Activated CD8-positive, alpha-beta T cell treated with anti-CD3 and anti-CD28 coated beads for 36 hours (primary cell): Measurements from ENCODE around the gene IQUB. TPM values are rescaled to one million over a fixed set of nuclear protein-coding genes. Genes with fewer than 3 reads are reported as not detected.
"Not testable (repeated sequence)": the region's sequence is repeated elsewhere in the genome, so short reads cannot be mapped to it uniquely, and the experiment has no call there.

Experiments used
- ATAC-seq: fragments of 200-7000 bp; cut with Tn5 transposase; one replicate; pipeline ENCODE4 v1.10.0; 2021; ENCODE audit warnings: mild to moderate bottlenecking, moderate library complexity
- CTCF ChIA-PET: fragments of 350-600 bp; sonication (Branson Sonifier 250); formaldehyde crosslinking; loops from one replicate; lab custom pipeline; 2021; ENCODE audit warnings: antibody characterized with exemption; lab: Charles Lee
- POLR2A ChIA-PET: fragments of 350-600 bp; sonication (Branson Sonifier 250); formaldehyde crosslinking; loops from one replicate; lab custom pipeline; 2021; ENCODE audit warnings: antibody characterized with exemption; lab: Charles Lee
- DNase-seq: peaks from one replicate; pipeline ENCODE4 v3.0.0-alpha.2; 2020
- H3K27ac Mint-ChIP-seq: one replicate; pipeline ENCODE4 v1.8.0; 2021; ENCODE audit warnings: mild to moderate bottlenecking, mixed read lengths
- H3K27me3 Mint-ChIP-seq: one replicate; pipeline ENCODE4 v1.8.0; 2021; ENCODE audit warnings: mixed read lengths
- H3K36me3 Mint-ChIP-seq: one replicate; pipeline ENCODE4 v1.8.0; 2021; ENCODE audit warnings: low read depth, mixed read lengths
- H3K4me1 Mint-ChIP-seq: one replicate; pipeline ENCODE4 v1.8.0; 2021; ENCODE audit warnings: low read depth, mixed read lengths
- H3K4me3 Mint-ChIP-seq: one replicate; pipeline ENCODE4 v1.8.0; 2021; ENCODE audit warnings: mild to moderate bottlenecking, moderate library complexity, mixed read lengths
- H3K9me3 Mint-ChIP-seq: one replicate; pipeline ENCODE4 v1.8.0; 2021; ENCODE audit warnings: mixed read lengths
- intact Hi-C: fragments of 100-400 bp; cut with micrococcal nuclease; formaldehyde crosslinking; loops from one replicate; pipeline ENCODE4 v1.10.0; 2022
- total RNA-seq, 2 experiments: library from RNA; stranded (reverse); gene quantifications; one replicate each; pipeline ENCODE4 v1.2.3, GENCODE V29; 2021
- TF ChIP-seq, protein P1 (sequence below): fragments of 200-600 bp; IDR thresholded peaks from one replicate; pipeline ENCODE4 v1.8.0; 2022; ENCODE audit warnings: antibody characterized with exemption, mild to moderate bottlenecking

The IQUB gene
- total RNA-seq, 2 experiments from 2014 or later: 0.09 TPM; not detected in 1

GRCh38 chr7:123480107-123480506 is 54.3 kb downstream of the IQUB start:
- intact Hi-C loops: no loop called here
- Mint-ChIP-seq H3K36me3 (no peaks in the 10 kb centered on the region), H3K27ac (no peak overlapping the region), H3K4me3 (no peak overlapping the region), H3K27me3 (peaks cover 16% of the 10 kb centered on the region), H3K4me1 (no peaks in the 10 kb centered on the region), H3K9me3 (peaks cover 2% of the 10 kb centered on the region)
- TF ChIP-seq, protein P1, sequence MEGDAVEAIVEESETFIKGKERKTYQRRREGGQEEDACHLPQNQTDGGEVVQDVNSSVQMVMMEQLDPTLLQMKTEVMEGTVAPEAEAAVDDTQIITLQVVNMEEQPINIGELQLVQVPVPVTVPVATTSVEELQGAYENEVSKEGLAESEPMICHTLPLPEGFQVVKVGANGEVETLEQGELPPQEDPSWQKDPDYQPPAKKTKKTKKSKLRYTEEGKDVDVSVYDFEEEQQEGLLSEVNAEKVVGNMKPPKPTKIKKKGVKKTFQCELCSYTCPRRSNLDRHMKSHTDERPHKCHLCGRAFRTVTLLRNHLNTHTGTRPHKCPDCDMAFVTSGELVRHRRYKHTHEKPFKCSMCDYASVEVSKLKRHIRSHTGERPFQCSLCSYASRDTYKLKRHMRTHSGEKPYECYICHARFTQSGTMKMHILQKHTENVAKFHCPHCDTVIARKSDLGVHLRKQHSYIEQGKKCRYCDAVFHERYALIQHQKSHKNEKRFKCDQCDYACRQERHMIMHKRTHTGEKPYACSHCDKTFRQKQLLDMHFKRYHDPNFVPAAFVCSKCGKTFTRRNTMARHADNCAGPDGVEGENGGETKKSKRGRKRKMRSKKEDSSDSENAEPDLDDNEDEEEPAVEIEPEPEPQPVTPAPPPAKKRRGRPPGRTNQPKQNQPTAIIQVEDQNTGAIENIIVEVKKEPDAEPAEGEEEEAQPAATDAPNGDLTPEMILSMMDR: no peak
- ChIA-PET CTCF (no interaction called here), POLR2A (no interaction called here)
- no peak for ATAC-seq
- no peak for DNase-seq

DNA sequence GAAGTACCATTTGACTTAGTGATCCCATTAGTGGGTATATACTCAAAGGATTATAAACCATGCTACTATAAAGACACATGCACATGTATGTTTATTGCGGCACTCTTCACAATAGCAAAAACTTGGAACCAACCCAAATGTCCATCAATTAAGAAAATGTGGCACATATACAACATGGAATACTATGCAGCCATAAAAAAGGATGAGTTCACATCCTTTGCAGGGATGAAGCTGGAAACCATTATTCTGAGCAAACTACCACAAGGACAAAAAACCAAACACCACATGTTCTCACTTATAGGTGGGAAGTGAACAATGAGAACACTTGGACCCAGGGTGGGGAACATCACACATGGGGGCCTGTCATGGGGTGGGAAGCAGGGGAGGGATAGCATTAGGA is 56.3 kb downstream of the IQUB start:
- POLR2A ChIA-PET, ATAC-seq, H3K9me3 Mint-ChIP-seq, H3K4me1 Mint-ChIP-seq, DNase-seq, H3K36me3 Mint-ChIP-seq, H3K27ac Mint-ChIP-seq, CTCF ChIA-PET, H3K4me3 Mint-ChIP-seq, intact Hi-C loops: not testable (repeated sequence)
- peaks cover 13% of the 10 kb centered on the region for H3K27me3 Mint-ChIP-seq

GRCh38 chr7:123472750-123473445 is 61.5 kb downstream of the IQUB start:
- intact Hi-C loops: no loop called here
- Mint-ChIP-seq H3K4me3 (no peak overlapping the region), H3K4me1 (no peaks in the 10 kb centered on the region), H3K36me3 (no peaks in the 10 kb centered on the region), H3K27me3 (peaks cover 13% of the 10 kb centered on the region), H3K9me3 (peaks cover 2% of the 10 kb centered on the region), H3K27ac (no peak overlapping the region)
- TF ChIP-seq, protein P1: no peak
- no peak for ATAC-seq
- ChIA-PET CTCF (no interaction called here), POLR2A (no interaction called here)
- no peak for DNase-seq

DNA sequence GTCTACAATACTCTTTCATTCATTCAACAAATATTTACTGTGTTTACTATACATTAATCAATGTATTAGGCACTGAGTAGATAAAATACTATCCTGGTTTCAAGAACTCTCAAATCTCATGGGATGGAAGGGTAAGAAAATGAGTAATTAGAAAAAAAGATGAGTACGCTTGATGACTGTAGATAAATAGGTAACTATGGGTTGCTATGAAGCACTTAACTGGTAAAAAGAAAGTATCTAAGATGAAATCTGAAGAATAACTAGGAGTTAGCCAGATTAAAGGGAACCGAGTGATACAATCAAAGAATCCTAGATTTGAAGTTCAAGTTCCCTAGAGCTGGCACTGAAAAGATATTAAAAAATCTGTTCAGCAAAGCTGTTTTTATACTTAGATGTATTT is 62.1 kb downstream of the IQUB start:
- intact Hi-C loops: no loop called here
- no peaks in the 10 kb centered on the region for H3K36me3 Mint-ChIP-seq
- DNase-seq (no peak), ATAC-seq (no peak)
- no peak overlapping the region for H3K4me3 Mint-ChIP-seq
- no peak overlapping the region for H3K27ac Mint-ChIP-seq
- ChIA-PET CTCF (no interaction called here), POLR2A (no interaction called here)
- H3K9me3 Mint-ChIP-seq: no peaks in the 10 kb centered on the region
- H3K27me3 Mint-ChIP-seq: peaks cover 10% of the 10 kb centered on the region
- TF ChIP-seq, protein P1: no peak
- H3K4me1 Mint-ChIP-seq: no peaks in the 10 kb centered on the region

DNA sequence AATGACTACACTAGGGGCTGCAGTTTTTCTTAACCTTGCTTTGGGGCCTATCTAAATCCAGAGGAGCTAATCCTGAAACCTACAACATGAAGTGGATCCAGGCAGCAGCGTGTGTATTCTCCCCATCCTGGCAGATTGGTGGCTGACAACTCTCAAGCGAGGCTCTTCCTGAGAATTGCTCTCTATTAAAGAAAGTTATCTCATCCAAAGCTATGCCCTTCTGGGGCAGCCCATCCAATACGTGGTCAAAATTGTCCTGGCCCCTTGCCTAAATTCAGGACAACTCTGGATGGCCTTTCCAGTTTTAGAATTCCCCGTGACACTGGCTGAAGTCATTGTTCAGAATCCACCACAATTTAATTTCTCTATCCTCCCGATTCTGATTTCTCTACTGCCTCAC is 66.1 kb downstream of the IQUB start:
- Mint-ChIP-seq H3K4me1 (no peaks in the 10 kb centered on the region), H3K27ac (no peak overlapping the region), H3K4me3 (no peak overlapping the region), H3K9me3 (no peaks in the 10 kb centered on the region), H3K27me3 (peaks cover 5% of the 10 kb centered on the region), H3K36me3 (no peaks in the 10 kb centered on the region)
- ChIA-PET POLR2A (interaction anchor here (0.9 kb wide), 1 partner anchor 8 kb away, joined by 3 read pairs; no protein-coding TSS in a partner anchor), CTCF (interaction anchor here (1.0 kb wide), 1 partner anchor 26 kb away, joined by 3 read pairs; no protein-coding TSS in a partner anchor)
- intact Hi-C loops: no loop called here
- no peak for DNase-seq
- TF ChIP-seq, protein P1: no peak
- ATAC-seq: no peak
